ENCODE measurements around the gene ADIPOR2. TPM values are rescaled to one million over a fixed set of nuclear protein-coding genes. Genes with fewer than 3 reads are reported as not detected.
"Not testable (repeated sequence)": the region's sequence is repeated elsewhere in the genome, so short reads cannot be mapped to it uniquely, and the experiment has no call there.

ADIPOR2 gene
- polyA plus RNA-seq, 2 of the 4 experiments (the other 2 are of a cell fraction), result 60.4 to 65.4 TPM

GRCh38 chr12:1731019-1731687, 40.3 kb downstream of the ADIPOR2 start:
- ATAC-seq (no peak), DNase-seq (ENCODE audit: low read depth in 1 of 2, low spot score in 1 of 2) (no peak), FAIRE-seq (no peak)
- CTCF ChIA-PET, result interaction anchor here (2.7 kb wide), 1 partner anchor 60 kb away, joined by 6 read pairs; no protein-coding TSS in a partner anchor
- Histone ChIP-seq H3K4me1 (no peaks in the 10 kb centered on the region), H3K27ac (no peak overlapping the region), H3K4me2 (no peak overlapping the region), H3K4me3 (no peak overlapping the region), H3K9me3 (no peaks in the 10 kb centered on the region)
- WGBS (ENCODE audit: missing lambda C conversion rate), result 95% methylated on average over 11 of the region's 11 CpGs
- POLR2A ChIA-PET, result no interaction called here
- TF ChIP-seq ZFP36 (IDR thresholded peaks at IDR 0.05; ENCODE audit: borderline replicate concordance, partially characterized antibody) (no peak), JUN (IDR thresholded peaks at IDR 0.05) (no peak), FOXS1 (CRISPR knock-in tag; IDR thresholded peaks at IDR 0.05) (no peak), HOXA7 (CRISPR knock-in tag; IDR thresholded peaks at IDR 0.05) (no peak), ATOH8 (CRISPR knock-in tag; IDR thresholded peaks at IDR 0.05; ENCODE audit: low read depth) (no peak), NPAS2 (CRISPR knock-in tag; IDR thresholded peaks at IDR 0.05; ENCODE audit: borderline replicate concordance) (no peak), HES2 (IDR thresholded peaks at IDR 0.05) (no peak), CHD2 (IDR thresholded peaks at IDR 0.05; ENCODE audit: low read length, partially characterized antibody) (no peak)

DNA sequence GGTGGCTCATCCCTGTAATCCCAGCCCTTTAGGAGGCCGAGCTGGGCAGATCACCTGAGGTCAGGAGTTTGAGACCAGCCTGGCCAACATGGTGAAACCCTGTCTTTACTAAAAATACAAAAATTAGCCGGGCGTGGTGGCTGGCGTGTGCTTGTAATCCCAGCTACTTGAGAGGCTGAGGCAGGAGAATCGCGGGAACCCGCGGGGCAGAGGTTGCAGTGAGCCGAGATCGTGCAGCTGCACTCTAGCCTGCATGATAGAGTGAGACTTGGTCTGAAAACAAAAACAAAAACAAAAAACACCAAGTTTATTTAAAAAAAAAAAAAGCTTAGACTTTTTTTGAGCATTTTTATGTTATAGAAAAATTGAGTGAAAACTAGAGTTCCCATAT, 40.8 kb downstream of the ADIPOR2 start:
- H3K4me3 ChIP-seq; ATAC-seq; H3K9me3 ChIP-seq; POLR2A ChIA-PET; H3K27ac ChIP-seq; DNase-seq (ENCODE audit: low read depth in 1 of 2, low spot score in 1 of 2); H3K4me2 ChIP-seq; H3K4me1 ChIP-seq; FAIRE-seq: not testable (repeated sequence)
- WGBS (ENCODE audit: missing lambda C conversion rate), result 93% methylated on average over 10 of the region's 10 CpGs
- CTCF ChIA-PET, result interaction anchor here (2.7 kb wide), 1 partner anchor 59 kb away, joined by 6 read pairs; no protein-coding TSS in a partner anchor

DNA sequence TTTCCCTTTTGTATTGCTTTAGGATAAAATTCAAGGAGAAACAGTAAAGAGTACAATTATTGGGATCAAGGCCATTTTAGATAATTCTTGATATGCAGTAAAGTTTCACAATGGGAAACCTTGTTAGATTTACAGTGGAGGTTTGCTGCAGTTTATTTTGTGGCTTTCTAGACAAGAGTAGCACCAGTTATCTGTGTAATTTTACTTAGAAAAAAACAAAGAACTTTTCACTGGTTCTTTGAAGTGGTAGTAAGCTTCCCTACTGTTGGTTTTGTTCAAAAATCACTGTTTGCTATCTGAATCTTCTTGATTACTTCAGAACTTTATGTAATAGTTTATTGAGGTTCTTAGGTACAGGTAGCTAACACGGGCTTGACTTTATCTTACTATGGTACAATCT, 42.0 kb downstream of the ADIPOR2 start:
- no peak for TF ChIP-seq SMC3 (IDR thresholded peaks at IDR 0.05)
- no peaks in the 10 kb centered on the region for H3K9me3 ChIP-seq
- POLR2A ChIA-PET, result no interaction called here
- CTCF ChIA-PET, result interaction anchor here (0.9 kb wide), 1 partner anchor 58 kb away, joined by 4 read pairs; no protein-coding TSS in a partner anchor
- ATAC-seq (no peak), FAIRE-seq (no peak), DNase-seq (ENCODE audit: low read depth in 1 of 2, low spot score in 1 of 2) (no peak)
- H3K27ac ChIP-seq, result no peak overlapping the region
- WGBS (ENCODE audit: missing lambda C conversion rate), result 84% methylated on average over 1 of the region's 1 CpG
- H3K4me3 ChIP-seq, result no peak overlapping the region
- H3K4me2 ChIP-seq, result no peak overlapping the region
- H3K4me1 ChIP-seq, result no peaks in the 10 kb centered on the region

DNA sequence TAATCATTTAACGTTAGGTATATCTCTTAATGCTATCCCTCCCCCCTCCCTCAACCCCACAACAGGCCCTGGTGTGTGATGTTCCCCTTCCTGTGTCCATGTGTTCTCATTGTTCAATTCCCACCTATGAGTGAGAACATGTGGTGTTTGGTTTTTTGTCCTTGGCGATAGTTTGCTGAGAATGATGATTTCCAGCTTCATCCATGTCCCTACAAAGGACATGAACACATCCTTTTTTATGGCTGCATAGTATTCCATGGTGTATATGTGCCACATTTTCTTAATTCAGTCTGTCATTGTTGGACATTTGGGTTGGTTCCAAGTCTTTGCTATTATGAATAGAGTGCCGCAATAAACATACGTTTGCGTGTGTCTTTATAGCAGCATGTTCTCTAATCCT, 42.8 kb downstream of the ADIPOR2 start:
- H3K9me3 ChIP-seq; DNase-seq (ENCODE audit: low read depth in 1 of 2, low spot score in 1 of 2); POLR2A ChIA-PET; H3K4me3 ChIP-seq; FAIRE-seq; ATAC-seq; H3K4me1 ChIP-seq; H3K27ac ChIP-seq; H3K4me2 ChIP-seq; CTCF ChIA-PET: not testable (repeated sequence)
- 97% methylated on average over 5 of the region's 5 CpGs for WGBS (ENCODE audit: missing lambda C conversion rate)

- no peak overlapping the region for H3K4me3 ChIP-seq
- 92% methylated on average over 6 of the region's 6 CpGs for WGBS (ENCODE audit: missing lambda C conversion rate)
Observed at GRCh38 chr12:1737652-1738286, 46.9 kb downstream of the ADIPOR2 start.

GRCh38 chr12:1738446-1738845, 47.6 kb downstream of the ADIPOR2 start:
- H3K4me3 ChIP-seq, result no peak overlapping the region
- DNase-seq (ENCODE audit: low read depth in 1 of 2, low spot score in 1 of 2) (no peak), FAIRE-seq (no peak), ATAC-seq (no peak)
- ChIA-PET CTCF (no interaction called here), POLR2A (no interaction called here)
- no peak overlapping the region for H3K4me2 ChIP-seq
- H3K4me1 ChIP-seq, result peaks cover 16% of the 10 kb centered on the region; the same call in 1 of the 3 replicates
- no peaks in the 10 kb centered on the region for H3K9me3 ChIP-seq
- H3K27ac ChIP-seq, result no peak overlapping the region
- no peak for TF ChIP-seq RARB (CRISPR knock-in tag; IDR thresholded peaks at IDR 0.05)
- TF ChIP-seq POLR2AphosphoS2 (conservative IDR thresholded peaks at IDR 0.05; ENCODE audit: low read length), result no peak
- TF ChIP-seq KDM1A (IDR thresholded peaks at IDR 0.05; ENCODE audit: low read depth), result no peak
- TF ChIP-seq REST (IDR thresholded peaks at IDR 0.05), result no peak
- TF ChIP-seq POLR2A (IDR thresholded peaks at IDR 0.05; ENCODE audit: low read length), result no peak
- TF ChIP-seq NR3C1 (IDR thresholded peaks at IDR 0.05), result no peak
- no peak for TF ChIP-seq SREBF2 (IDR thresholded peaks at IDR 0.05)
- TF ChIP-seq HOXB5 (CRISPR knock-in tag; IDR thresholded peaks at IDR 0.05), result no peak
- TF ChIP-seq NPAS2 (CRISPR knock-in tag; IDR thresholded peaks at IDR 0.05; ENCODE audit: borderline replicate concordance), result no peak
- TF ChIP-seq JUNB (IDR thresholded peaks at IDR 0.05), result no peak

More at GRCh38 chr12:1737652-1738286, 46.9 kb downstream of the ADIPOR2 start:
- CTCF ChIA-PET, result no interaction called here
- no peaks in the 10 kb centered on the region for H3K9me3 ChIP-seq
- no peak overlapping the region for H3K27ac ChIP-seq
- H3K4me2 ChIP-seq, result no peak overlapping the region
- peaks cover 16% of the 10 kb centered on the region; the same call in 1 of the 3 replicates for H3K4me1 ChIP-seq
- POLR2A ChIA-PET, result no interaction called here
- ATAC-seq (no peak), DNase-seq (ENCODE audit: low read depth in 1 of 2, low spot score in 1 of 2) (no peak), FAIRE-seq (no peak)
- TF ChIP-seq JUN (IDR thresholded peaks at IDR 0.05) (no peak), SREBF2 (IDR thresholded peaks at IDR 0.05) (no peak)
